Measurements from ENCODE around the gene STXBP2.
A peak's percentile ranks its signal among the peaks of the same experiment; 100 is the strongest.

The STXBP2 gene

DNA sequence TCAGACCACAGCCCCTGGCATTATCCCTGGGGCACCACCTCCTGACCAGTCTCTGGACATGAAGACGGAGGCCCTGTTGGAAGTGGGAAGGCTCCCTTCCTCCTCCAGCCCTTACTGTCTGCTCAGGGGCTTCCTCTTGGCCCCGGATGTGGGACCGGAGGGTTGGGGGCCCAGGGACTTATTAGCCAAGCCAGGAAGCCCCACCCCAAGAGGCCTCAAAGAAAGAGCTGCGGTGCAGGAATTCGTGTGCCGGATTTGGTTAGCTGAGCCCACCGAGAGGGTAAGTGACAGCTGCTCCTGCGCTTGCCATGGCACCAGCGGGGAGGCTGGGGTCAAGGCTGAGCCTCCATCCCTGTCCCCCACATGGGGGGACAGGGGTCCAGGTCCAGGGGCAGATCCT lies 31.9 kb downstream of the STXBP2 start, which contains the start of gene RETN:
Gene RETN (plus strand): TSS at position 208 of the 400 bp plus-strand sequence. CDS start 278 bp downstream, outside the sequence.
- no peak within 1 kb of the TSS for H3K4me3 ChIP-seq (replicated peaks; ENCODE audit: low read depth, low read length)
- no peak for DNase-seq (ENCODE audit: low read depth)
- TF ChIP-seq, protein P1, sequence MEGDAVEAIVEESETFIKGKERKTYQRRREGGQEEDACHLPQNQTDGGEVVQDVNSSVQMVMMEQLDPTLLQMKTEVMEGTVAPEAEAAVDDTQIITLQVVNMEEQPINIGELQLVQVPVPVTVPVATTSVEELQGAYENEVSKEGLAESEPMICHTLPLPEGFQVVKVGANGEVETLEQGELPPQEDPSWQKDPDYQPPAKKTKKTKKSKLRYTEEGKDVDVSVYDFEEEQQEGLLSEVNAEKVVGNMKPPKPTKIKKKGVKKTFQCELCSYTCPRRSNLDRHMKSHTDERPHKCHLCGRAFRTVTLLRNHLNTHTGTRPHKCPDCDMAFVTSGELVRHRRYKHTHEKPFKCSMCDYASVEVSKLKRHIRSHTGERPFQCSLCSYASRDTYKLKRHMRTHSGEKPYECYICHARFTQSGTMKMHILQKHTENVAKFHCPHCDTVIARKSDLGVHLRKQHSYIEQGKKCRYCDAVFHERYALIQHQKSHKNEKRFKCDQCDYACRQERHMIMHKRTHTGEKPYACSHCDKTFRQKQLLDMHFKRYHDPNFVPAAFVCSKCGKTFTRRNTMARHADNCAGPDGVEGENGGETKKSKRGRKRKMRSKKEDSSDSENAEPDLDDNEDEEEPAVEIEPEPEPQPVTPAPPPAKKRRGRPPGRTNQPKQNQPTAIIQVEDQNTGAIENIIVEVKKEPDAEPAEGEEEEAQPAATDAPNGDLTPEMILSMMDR (IDR thresholded peaks at IDR 0.05; ENCODE audit: low read length, missing control alignments) = no peak

DNA sequence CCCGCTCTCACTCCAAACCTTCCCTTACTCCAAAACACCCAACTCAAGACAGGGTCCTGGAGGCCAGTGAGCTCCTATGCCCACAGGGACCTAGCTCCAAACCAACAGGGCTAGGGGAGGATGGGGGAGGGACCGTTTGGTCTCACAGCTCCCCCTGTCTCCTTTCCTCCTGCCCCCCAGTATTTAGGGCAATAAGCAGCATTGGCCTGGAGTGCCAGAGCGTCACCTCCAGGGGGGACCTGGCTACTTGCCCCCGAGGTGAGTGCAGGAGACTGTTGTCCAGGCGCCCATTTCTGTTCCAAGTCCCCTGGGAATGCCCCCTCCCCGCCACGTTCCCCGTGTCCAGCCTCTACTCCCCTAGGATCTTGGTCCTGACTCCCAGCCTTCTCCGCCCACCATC lies 32.7 kb downstream of the STXBP2 start:
- TF ChIP-seq, protein P1 (IDR thresholded peaks at IDR 0.05; ENCODE audit: low read length, missing control alignments) = no peak
- H3K4me3 ChIP-seq (replicated peaks; ENCODE audit: low read depth, low read length) = no peak overlapping the region
- no peak for DNase-seq (ENCODE audit: low read depth)

DNA sequence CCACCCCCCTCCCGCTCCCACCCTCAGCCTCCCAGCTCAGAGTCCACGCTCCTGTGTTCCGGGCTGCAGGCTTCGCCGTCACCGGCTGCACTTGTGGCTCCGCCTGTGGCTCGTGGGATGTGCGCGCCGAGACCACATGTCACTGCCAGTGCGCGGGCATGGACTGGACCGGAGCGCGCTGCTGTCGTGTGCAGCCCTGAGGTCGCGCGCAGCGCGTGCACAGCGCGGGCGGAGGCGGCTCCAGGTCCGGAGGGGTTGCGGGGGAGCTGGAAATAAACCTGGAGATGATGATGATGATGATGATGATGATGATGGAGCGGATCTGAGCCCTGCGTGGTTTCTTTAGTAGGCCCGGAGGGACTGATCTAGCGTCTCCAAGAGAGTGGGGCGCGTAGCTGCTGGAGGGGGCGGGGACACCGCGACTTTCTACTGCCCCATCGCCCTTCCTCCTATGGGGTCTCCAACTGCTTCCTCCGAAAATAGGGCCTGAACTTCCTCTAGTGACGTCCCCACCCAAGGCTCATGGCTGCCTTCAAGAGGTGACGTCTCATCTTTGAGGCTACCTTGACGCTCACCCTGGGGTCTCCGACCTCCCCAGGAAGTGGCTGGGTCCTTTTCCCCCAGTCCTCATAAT lies 33.4 kb downstream of the STXBP2 start:
- DNase-seq (ENCODE audit: low read depth) = no peak
- no peak overlapping the region for H3K4me3 ChIP-seq (replicated peaks; ENCODE audit: low read depth, low read length)
- TF ChIP-seq, protein P1 (IDR thresholded peaks at IDR 0.05; ENCODE audit: low read length, missing control alignments) = no peak

DNA sequence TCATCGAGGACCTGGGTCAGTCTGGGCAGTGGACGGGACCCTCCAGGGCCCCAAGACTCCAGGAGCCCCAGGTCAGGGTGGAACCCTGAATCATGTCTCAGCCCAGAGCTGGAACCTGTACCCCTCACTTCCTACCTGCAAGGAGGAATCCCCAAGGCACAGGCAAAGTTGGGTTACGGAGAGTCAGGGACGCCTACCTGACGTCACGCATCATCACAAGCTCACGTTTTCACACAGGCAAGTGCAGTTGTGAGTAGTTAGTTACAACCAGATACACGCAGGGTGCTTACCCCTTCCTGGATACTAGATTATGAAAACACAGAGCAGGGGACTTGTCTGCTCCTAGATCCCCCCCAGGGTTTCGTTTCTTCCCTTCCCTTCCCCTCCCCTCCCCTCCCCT lies 33.9 kb downstream of the STXBP2 start:
- no peak for DNase-seq (ENCODE audit: low read depth)
- TF ChIP-seq, protein P1 (IDR thresholded peaks at IDR 0.05; ENCODE audit: low read length, missing control alignments) = no peak
- no peak overlapping the region for H3K4me3 ChIP-seq (replicated peaks; ENCODE audit: low read depth, low read length)

DNA sequence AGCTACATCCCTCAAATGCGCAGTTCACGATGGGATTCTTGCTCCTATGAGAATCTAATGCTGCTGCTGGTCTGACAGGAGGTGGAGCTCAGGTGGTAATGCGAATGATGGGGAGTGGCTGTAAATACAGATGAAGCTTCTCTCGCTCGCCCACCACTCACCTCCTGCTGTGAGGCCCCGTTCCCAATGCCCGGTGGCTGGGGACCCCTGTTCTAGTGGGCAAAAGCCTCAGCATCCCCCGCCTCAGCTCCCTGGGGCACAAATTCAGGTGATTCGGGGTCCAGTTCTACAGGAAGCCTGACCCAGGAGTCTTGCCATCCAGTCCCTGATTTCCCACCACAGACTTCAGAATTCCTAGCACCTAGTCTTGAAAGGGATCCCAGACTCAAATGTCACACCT lies 35.6 kb downstream of the STXBP2 start:
- DNase-seq (ENCODE audit: low read depth) = no peak
- no peak overlapping the region for H3K4me3 ChIP-seq (replicated peaks; ENCODE audit: low read depth, low read length)
- TF ChIP-seq, protein P1 (IDR thresholded peaks at IDR 0.05; ENCODE audit: low read length, missing control alignments) = no peak

DNA sequence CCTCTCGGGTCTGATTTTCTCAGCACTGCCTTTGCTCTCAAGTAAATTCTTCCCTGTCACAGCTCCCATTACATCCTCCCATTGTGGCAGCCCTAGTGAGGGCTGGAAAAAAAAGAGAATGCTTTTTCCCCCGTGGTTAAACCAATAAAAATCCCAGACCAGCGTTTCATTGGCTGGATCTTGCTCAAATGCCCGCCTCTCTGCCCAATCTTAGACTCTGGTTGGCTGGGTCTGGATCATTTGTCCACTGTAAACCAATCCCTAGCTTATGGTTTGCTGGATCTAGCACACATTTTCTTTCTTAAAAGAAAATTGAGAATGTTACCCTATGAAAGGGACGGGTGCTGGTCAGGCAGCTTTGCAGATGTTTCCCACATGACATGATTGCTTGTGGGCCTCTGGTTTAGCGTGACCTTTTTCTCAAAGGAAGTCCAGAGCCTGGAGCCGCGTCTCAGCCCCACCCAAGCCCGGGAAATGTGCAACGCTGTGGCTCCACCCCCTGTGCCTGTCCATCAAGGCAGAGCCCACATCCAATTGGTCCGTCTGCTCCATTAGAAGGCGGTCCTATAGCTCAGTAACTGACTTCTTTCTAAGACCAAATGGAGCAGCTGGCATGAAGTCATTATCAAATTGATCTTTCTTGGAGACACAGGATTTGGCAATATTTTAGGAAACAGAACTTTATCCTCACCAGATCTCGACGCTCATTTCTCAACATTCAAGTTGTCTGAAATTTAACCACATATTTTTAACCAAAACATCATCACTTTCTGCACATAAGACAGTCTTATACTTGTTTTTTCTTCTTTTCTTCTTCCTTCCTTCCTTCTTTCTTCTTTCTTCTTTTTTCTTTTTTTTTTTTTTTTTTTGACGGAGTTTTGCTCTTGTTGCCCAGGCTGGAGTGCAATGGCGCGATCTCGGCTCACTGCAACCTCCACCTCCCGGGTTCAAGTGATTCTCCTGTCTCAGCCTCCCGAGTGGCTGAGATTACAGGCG lies 37.4 kb downstream of the STXBP2 start:
- H3K4me3 ChIP-seq (replicated peaks; ENCODE audit: low read depth, low read length) = no peak overlapping the region
- DNase-seq (ENCODE audit: low read depth) = peak; percentile 55
- TF ChIP-seq, protein P1 (IDR thresholded peaks at IDR 0.05; ENCODE audit: low read length, missing control alignments) = no peak

Measured in fibroblast of pulmonary artery (primary cell).